Natural killer cell treated with Interleukin-12 subunit alpha and Interleukin-12 subunit beta and Interleukin-15 and Interleukin-18, amount 100 ng/mL, for 72 hours (primary cell): ENCODE results near the gene WDR41. TPM values are rescaled to one million over a fixed set of nuclear protein-coding genes. Genes with fewer than 3 reads are reported as not detected.
"Not testable (repeated sequence)": the region's sequence is repeated elsewhere in the genome, so short reads cannot be mapped to it uniquely, and the experiment has no call there.

Source experiments
- ATAC-seq, 2 donors: fragments of 150-1000 bp; cut with Tn5 transposase in 1 of 2; sonication (Bioruptor Pico), chemical (Tn5 transposase) in 1 of 2; 2 replicates each; pipeline ENCODE4 v1.10.0; 2021
- DNase-seq: peaks from one replicate; pipeline ENCODE4 v3.0.0; 2022; ENCODE audit warnings: low spot score
- H3K27ac Mint-ChIP-seq, 2 donors: 1 replicate in 1 of 2; 2 replicates in 1 of 2; pipeline ENCODE4 v1.8.0; 2022; ENCODE audit warnings: mixed read lengths in 2 of 2, mild to moderate bottlenecking in 1 of 2, moderate library complexity in 1 of 2
- H3K27me3 Mint-ChIP-seq, 2 donors: 1 replicate in 1 of 2; 2 replicates in 1 of 2; pipeline ENCODE4 v1.8.0; 2022; ENCODE audit warnings: mixed read lengths in 2 of 2
- H3K36me3 Mint-ChIP-seq: one replicate; pipeline ENCODE4 v1.8.0; 2022; ENCODE audit warnings: mixed read lengths
- H3K4me1 Mint-ChIP-seq, 2 donors: 1 replicate in 1 of 2; 2 replicates in 1 of 2; pipeline ENCODE4 v1.8.0; 2022; ENCODE audit warnings: low read depth in 2 of 2, mixed read lengths in 2 of 2, mild to moderate bottlenecking in 1 of 2
- H3K4me3 Mint-ChIP-seq: one replicate; pipeline ENCODE4 v1.8.0; 2022; ENCODE audit warnings: mixed read lengths
- H3K9me3 Mint-ChIP-seq: 2 replicates; pipeline ENCODE4 v1.8.0; 2022; ENCODE audit warnings: mixed read lengths
- total RNA-seq, 2 donors: library from RNA; stranded (reverse); gene quantifications; one replicate each; pipeline ENCODE4 v1.2.3, GENCODE V29; 2022

The WDR41 gene
- total RNA-seq: 10 to 100 TPM; 25.6 to 33.3 TPM

- Mint-ChIP-seq H3K4me1 (peaks cover 26 to 27% of the 10 kb centered on the region in 2 donors), H3K27me3 (peaks cover 0 to 9% of the 10 kb centered on the region in 2 donors), H3K4me3 (peak within 1 kb of the TSS; percentile 98), H3K9me3 (no peaks in the 10 kb centered on the region), H3K36me3 (no peaks in the 10 kb centered on the region), H3K27ac (peak within 1 kb of the TSS; percentile 94 to 98)
- DNase-seq: peak; percentile 97
- peak; percentile 93 to 95 for ATAC-seq
Measured at GRCh38 chr5:77491783-77492652, at the start of gene WDR41. Gene WDR41, minus strand, starts transcription at chr5:77492316. Its CDS starts 96 bp downstream, at chr5:77492220.

- no peaks in the 10 kb centered on the region for H3K36me3 Mint-ChIP-seq
- no peaks in the 10 kb centered on the region for H3K4me1 Mint-ChIP-seq
- peaks cover 29 to 65% of the 10 kb centered on the region in 2 donors for H3K27me3 Mint-ChIP-seq
- DNase-seq (no peak), ATAC-seq (no peak)
- H3K9me3 Mint-ChIP-seq: no peaks in the 10 kb centered on the region
- no peak overlapping the region for H3K4me3 Mint-ChIP-seq
- H3K27ac Mint-ChIP-seq: no peak overlapping the region
Measured at GRCh38 chr5:77531297-77531696, 39.2 kb upstream of the WDR41 start.

- H3K9me3 Mint-ChIP-seq: no peaks in the 10 kb centered on the region
- H3K4me1 Mint-ChIP-seq: no peaks in the 10 kb centered on the region
- DNase-seq (no peak), ATAC-seq (no peak)
- no peak overlapping the region for H3K4me3 Mint-ChIP-seq
- no peaks in the 10 kb centered on the region for H3K36me3 Mint-ChIP-seq
- H3K27me3 Mint-ChIP-seq: peaks cover 13 to 22% of the 10 kb centered on the region in 2 donors
- H3K27ac Mint-ChIP-seq: no peak overlapping the region
Measured at GRCh38 chr5:77518304-77518703, 26.2 kb upstream of the WDR41 start.

- no peak overlapping the region for H3K4me3 Mint-ChIP-seq
- no peaks in the 10 kb centered on the region for H3K4me1 Mint-ChIP-seq
- H3K9me3 Mint-ChIP-seq: no peaks in the 10 kb centered on the region
- H3K36me3 Mint-ChIP-seq: no peaks in the 10 kb centered on the region
- ATAC-seq (no peak), DNase-seq (no peak)
- H3K27me3 Mint-ChIP-seq: peaks cover 14 to 17% of the 10 kb centered on the region in 2 donors
- H3K27ac Mint-ChIP-seq: no peak overlapping the region
Measured at GRCh38 chr5:77514457-77514856, 22.3 kb upstream of the WDR41 start.

- no peaks in the 10 kb centered on the region for H3K4me1 Mint-ChIP-seq
- H3K4me3 Mint-ChIP-seq: no peak overlapping the region
- H3K9me3 Mint-ChIP-seq: no peaks in the 10 kb centered on the region
- no peak for DNase-seq
- H3K27ac Mint-ChIP-seq: no peak overlapping the region
- no peak for ATAC-seq
- peaks cover 23 to 28% of the 10 kb centered on the region in 2 donors for H3K27me3 Mint-ChIP-seq
- H3K36me3 Mint-ChIP-seq: no peaks in the 10 kb centered on the region
Measured at GRCh38 chr5:77513321-77513720, 21.2 kb upstream of the WDR41 start.

GRCh38 chr5:77501132-77501531 lies 9.0 kb upstream of the WDR41 start:
- not testable (repeated sequence) for H3K9me3 Mint-ChIP-seq, H3K4me1 Mint-ChIP-seq, DNase-seq, H3K27ac Mint-ChIP-seq, H3K4me3 Mint-ChIP-seq, ATAC-seq
- H3K36me3 Mint-ChIP-seq: peaks cover 20% of the 10 kb centered on the region
- peaks cover 40 to 46% of the 10 kb centered on the region in 2 donors for H3K27me3 Mint-ChIP-seq

- Mint-ChIP-seq H3K4me1 (peaks cover 12 to 17% of the 10 kb centered on the region in 2 donors), H3K9me3 (peaks cover 6% of the 10 kb centered on the region), H3K4me3 (no peak overlapping the region), H3K36me3 (peaks cover 20% of the 10 kb centered on the region), H3K27ac (no peak overlapping the region), H3K27me3 (peaks cover 33 to 43% of the 10 kb centered on the region in 2 donors)
- ATAC-seq: no peak
- no peak for DNase-seq
Measured at GRCh38 chr5:77499973-77500372, 7.9 kb upstream of the WDR41 start.

GRCh38 chr5:77499441-77499840 lies 7.3 kb upstream of the WDR41 start:
- Mint-ChIP-seq H3K27me3 (peaks cover 28 to 38% of the 10 kb centered on the region in 2 donors), H3K27ac (no peak overlapping the region), H3K36me3 (peaks cover 20% of the 10 kb centered on the region), H3K4me3 (no peak overlapping the region), H3K9me3 (peaks cover 6% of the 10 kb centered on the region), H3K4me1 (peaks cover 16 to 23% of the 10 kb centered on the region in 2 donors)
- ATAC-seq: peak in 1 of 2 donors; percentile 62
- no peak for DNase-seq

GRCh38 chr5:77498952-77499351 lies 6.8 kb upstream of the WDR41 start:
- H3K36me3 Mint-ChIP-seq: peaks cover 20% of the 10 kb centered on the region
- peaks cover 16 to 23% of the 10 kb centered on the region in 2 donors for H3K4me1 Mint-ChIP-seq
- peaks cover 28 to 35% of the 10 kb centered on the region in 2 donors for H3K27me3 Mint-ChIP-seq
- DNase-seq (no peak), ATAC-seq (no peak)
- H3K4me3 Mint-ChIP-seq: no peak overlapping the region
- peaks cover 6% of the 10 kb centered on the region for H3K9me3 Mint-ChIP-seq
- H3K27ac Mint-ChIP-seq: no peak overlapping the region

- Mint-ChIP-seq H3K27me3 (peaks cover 8 to 9% of the 10 kb centered on the region in 2 donors), H3K36me3 (no peaks in the 10 kb centered on the region), H3K4me1 (peaks cover 26 to 33% of the 10 kb centered on the region in 2 donors), H3K27ac (peak overlapping the region; percentile 5 to 34), H3K9me3 (no peaks in the 10 kb centered on the region), H3K4me3 (peak overlapping the region; percentile 68)
- no peak for ATAC-seq
- DNase-seq: no peak
Measured at GRCh38 chr5:77494935-77495334, 2.8 kb upstream of the WDR41 start.

GRCh38 chr5:77492653-77493000 lies 511 bp upstream of the WDR41 start:
- H3K27me3 Mint-ChIP-seq: peaks cover 3 to 9% of the 10 kb centered on the region in 2 donors
- no peaks in the 10 kb centered on the region for H3K36me3 Mint-ChIP-seq
- no peaks in the 10 kb centered on the region for H3K9me3 Mint-ChIP-seq
- peaks cover 26 to 27% of the 10 kb centered on the region in 2 donors for H3K4me1 Mint-ChIP-seq
- peak overlapping the region; percentile 98 for H3K4me3 Mint-ChIP-seq
- peak overlapping the region; percentile 94 to 98 for H3K27ac Mint-ChIP-seq
- DNase-seq: no peak
- peak; percentile 0 to 1 for ATAC-seq

- Mint-ChIP-seq H3K4me3 (peak overlapping the region; percentile 98), H3K27ac (peak overlapping the region; percentile 94 to 98), H3K4me1 (peaks cover 23 to 24% of the 10 kb centered on the region in 2 donors)
- not testable (repeated sequence) for DNase-seq, ATAC-seq, H3K9me3 Mint-ChIP-seq, H3K36me3 Mint-ChIP-seq, H3K27me3 Mint-ChIP-seq
Measured at GRCh38 chr5:77490741-77491344, 1.3 kb downstream of the WDR41 start.

GRCh38 chr5:77486344-77486962 lies 5.7 kb downstream of the WDR41 start:
- ATAC-seq: no peak
- H3K9me3 Mint-ChIP-seq: no peaks in the 10 kb centered on the region
- no peak overlapping the region for H3K4me3 Mint-ChIP-seq
- peaks cover 4% of the 10 kb centered on the region for H3K36me3 Mint-ChIP-seq
- DNase-seq: no peak
- no peak overlapping the region for H3K27ac Mint-ChIP-seq
- H3K4me1 Mint-ChIP-seq: peaks cover 10% of the 10 kb centered on the region in 2 donors
- no peaks in the 10 kb centered on the region for H3K27me3 Mint-ChIP-seq

- H3K27me3 Mint-ChIP-seq: no peaks in the 10 kb centered on the region
- H3K4me1 Mint-ChIP-seq: peaks cover 0 to 7% of the 10 kb centered on the region in 2 donors
- H3K9me3 Mint-ChIP-seq: no peaks in the 10 kb centered on the region
- ATAC-seq (no peak), DNase-seq (no peak)
- H3K36me3 Mint-ChIP-seq: peaks cover 4% of the 10 kb centered on the region
- H3K4me3 Mint-ChIP-seq: no peak overlapping the region
- H3K27ac Mint-ChIP-seq: peak overlapping the region in 1 of 2 donors; percentile 15
Measured at GRCh38 chr5:77483682-77484081, 8.4 kb downstream of the WDR41 start.
